Measurements from ENCODE around the gene C16orf86.

Gene C16orf86

DNA sequence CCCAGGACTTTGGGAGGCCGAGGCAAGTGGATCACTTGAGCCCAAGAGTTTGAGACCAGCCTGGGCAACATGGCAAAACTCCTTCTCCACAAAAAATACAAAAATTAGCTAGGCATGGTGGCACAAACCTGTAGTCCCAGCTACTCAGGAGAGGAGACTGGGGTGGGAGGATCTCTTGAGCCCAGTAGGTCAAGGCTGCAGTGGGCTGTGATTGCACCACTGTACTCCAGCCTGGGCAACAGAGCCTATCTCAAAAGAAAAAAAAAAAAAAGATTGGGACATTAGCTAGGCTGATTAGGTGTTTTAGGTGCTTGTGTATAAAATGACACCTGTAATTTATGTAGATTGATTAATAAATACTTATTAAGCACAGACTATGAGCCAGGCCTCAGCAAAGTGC lies 42.4 kb downstream of the C16orf86 start:
- Mint-ChIP-seq H3K27me3 (no peaks in the 10 kb centered on the region), H3K4me3 (no peak overlapping the region), H3K27ac (no peak overlapping the region), H3K9me3 (no peaks in the 10 kb centered on the region), H3K36me3 (ENCODE audit: low read depth) (peaks cover 3% of the 10 kb centered on the region), H3K4me1 (peaks cover 5% of the 10 kb centered on the region)
- DNase-seq (no peak), ATAC-seq (no peak)

DNA sequence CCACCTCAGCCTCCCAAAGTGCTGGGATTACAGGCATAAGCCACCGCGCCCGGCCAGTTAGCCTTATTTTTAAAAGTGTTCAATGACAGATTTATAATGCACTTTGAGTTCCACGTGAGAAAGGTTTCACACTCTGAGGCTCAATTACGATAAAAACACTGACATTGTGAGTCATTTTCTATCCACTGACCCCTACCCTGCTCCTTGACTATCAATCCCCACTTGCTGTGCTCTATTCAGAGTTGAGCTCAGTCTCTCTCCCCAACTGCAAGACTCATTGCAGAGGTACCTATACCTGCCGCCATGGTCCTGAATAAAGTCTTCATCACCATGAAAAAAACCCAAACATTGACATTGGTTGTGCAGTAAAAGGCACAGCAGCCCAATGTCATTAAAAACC lies 44.0 kb downstream of the C16orf86 start:
- Mint-ChIP-seq H3K27me3 (no peaks in the 10 kb centered on the region), H3K27ac (no peak overlapping the region)

DNA sequence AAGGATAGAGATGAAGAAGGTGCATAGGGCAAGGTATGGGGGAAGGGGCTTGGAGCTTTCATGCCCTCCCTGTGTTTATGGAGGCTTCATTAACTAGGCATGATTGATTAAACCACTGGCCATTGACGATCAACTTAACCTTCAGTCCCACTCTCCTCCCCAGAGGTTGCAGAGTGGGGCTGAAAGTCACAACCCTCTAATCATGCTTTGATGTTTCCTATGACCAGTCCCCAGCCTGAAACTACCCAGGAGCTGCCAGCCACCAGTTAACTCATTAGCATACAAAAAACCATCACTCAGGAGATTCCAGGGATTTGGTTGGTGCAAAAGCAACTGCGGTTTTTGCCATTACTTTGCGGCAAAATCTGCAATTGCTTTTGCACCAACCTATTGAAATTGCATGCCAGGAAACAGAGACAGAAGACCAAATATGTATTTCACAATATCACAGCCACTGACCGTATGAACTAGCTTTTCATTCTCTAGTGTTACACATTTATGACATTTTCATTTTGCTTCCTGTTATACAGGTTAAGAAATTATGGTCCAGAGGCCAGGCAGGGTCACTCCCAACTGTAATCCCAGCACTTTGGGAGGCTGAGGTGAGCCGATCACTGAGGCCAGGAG lies 47.1 kb downstream of the C16orf86 start:
- Mint-ChIP-seq H3K27ac (no peak overlapping the region), H3K4me1 (peaks cover 17% of the 10 kb centered on the region), H3K4me3 (no peak overlapping the region), H3K9me3 (no peaks in the 10 kb centered on the region), H3K36me3 (ENCODE audit: low read depth) (peaks cover 13% of the 10 kb centered on the region), H3K27me3 (no peaks in the 10 kb centered on the region)
- DNase-seq (no peak), ATAC-seq (no peak)

More for the DNA sequence above, 44.0 kb downstream of the C16orf86 start:
- H3K36me3 Mint-ChIP-seq (ENCODE audit: low read depth): peaks cover 3% of the 10 kb centered on the region
- H3K4me1 Mint-ChIP-seq: peaks cover 1% of the 10 kb centered on the region
- DNase-seq: no peak
- H3K9me3 Mint-ChIP-seq: no peaks in the 10 kb centered on the region
- ATAC-seq: no peak
- H3K4me3 Mint-ChIP-seq: no peak overlapping the region

DNA sequence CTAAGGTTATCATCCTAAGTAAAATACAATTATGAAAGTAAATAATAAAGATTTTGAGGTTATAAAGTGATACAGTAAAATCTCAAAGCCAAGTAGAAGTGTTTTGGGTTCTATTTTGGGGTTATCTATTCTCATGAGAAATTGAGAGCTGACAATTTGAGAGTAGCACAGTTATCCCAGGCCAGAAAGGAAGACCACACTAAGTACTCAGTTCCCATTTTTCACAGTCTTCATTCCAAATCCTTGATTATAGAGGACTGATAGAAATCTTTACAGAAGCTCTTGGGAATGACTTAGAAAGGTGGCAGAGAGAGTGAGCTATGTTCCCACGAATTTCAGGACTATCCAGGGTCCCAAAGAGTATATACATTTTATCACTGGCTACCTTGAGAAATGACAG lies 47.9 kb downstream of the C16orf86 start:
- Mint-ChIP-seq H3K27ac (no peak overlapping the region), H3K4me3 (no peak overlapping the region)

DNA sequence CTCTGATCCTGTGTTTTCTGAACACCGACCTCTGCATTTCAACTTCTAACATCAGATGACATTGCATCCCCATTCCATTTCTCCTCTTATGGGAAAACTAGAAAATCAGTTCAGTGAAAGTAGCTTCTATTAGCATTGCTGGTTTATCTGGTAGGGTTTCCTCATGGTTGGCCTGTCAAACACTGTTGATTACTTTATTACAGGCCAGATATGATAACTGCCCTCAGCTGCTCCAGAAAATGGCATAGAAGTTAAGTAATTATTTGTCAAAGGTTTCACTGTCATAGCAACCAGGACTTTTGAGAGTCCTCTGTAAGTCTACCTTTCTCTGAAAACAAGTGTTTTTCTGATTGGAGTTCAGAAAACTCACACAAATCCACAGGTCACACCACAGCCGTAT lies 49.5 kb downstream of the C16orf86 start:
- no peak for ATAC-seq
- no peak overlapping the region for H3K27ac Mint-ChIP-seq
- H3K4me1 Mint-ChIP-seq: peaks cover 27% of the 10 kb centered on the region
- H3K27me3 Mint-ChIP-seq: no peaks in the 10 kb centered on the region
- no peaks in the 10 kb centered on the region for H3K9me3 Mint-ChIP-seq
- DNase-seq: no peak
- peaks cover 13% of the 10 kb centered on the region for H3K36me3 Mint-ChIP-seq (ENCODE audit: low read depth)
- no peak overlapping the region for H3K4me3 Mint-ChIP-seq

More for the DNA sequence above, 47.9 kb downstream of the C16orf86 start:
- Mint-ChIP-seq H3K27me3 (no peaks in the 10 kb centered on the region), H3K4me1 (peaks cover 20% of the 10 kb centered on the region), H3K9me3 (no peaks in the 10 kb centered on the region), H3K36me3 (ENCODE audit: low read depth) (peaks cover 13% of the 10 kb centered on the region)
- ATAC-seq (no peak), DNase-seq (no peak)

Measured in activated naive CD8-positive, alpha-beta T cell treated with anti-CD3 and anti-CD28 coated beads, Interleukin-2, amount 50 U/mL, for 24 hours (primary cell).